Caki2 (cell line): ENCODE data around the gene TOB2. TPM values are rescaled to one million over a fixed set of nuclear protein-coding genes. Genes with fewer than 3 reads are reported as not detected.
A peak's percentile ranks its signal among the peaks of the same experiment; 100 is the strongest.

ENCODE experiments used
- DNase-seq: peaks from one replicate; pipeline ENCODE4 v3.0.0-alpha.2; 2015; ENCODE audit warnings: low read depth
- in situ Hi-C: cut with HindIII; loops from 2 replicates; pipeline ENCODE4 v1.10.0; 2016; ENCODE audit warnings: low sequenced_read_pairs, low pct_unique_long_range_greater_than_20kb, mixed read lengths
- total RNA-seq: library from RNA; depleted of rRNA; stranded (reverse); fragments of >200 nt; shearing (Covaris generic); gene quantifications from 2 replicates; pipeline ENCODE4 v1.2.3, GENCODE V29; 2014; ENCODE audit warnings: low replicate concordance; rRNA removed

Gene TOB2, protein sequence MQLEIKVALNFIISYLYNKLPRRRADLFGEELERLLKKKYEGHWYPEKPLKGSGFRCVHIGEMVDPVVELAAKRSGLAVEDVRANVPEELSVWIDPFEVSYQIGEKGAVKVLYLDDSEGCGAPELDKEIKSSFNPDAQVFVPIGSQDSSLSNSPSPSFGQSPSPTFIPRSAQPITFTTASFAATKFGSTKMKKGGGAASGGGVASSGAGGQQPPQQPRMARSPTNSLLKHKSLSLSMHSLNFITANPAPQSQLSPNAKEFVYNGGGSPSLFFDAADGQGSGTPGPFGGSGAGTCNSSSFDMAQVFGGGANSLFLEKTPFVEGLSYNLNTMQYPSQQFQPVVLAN
- total RNA-seq: 24.2 and 30.9 TPM in 2 replicates

DNA sequence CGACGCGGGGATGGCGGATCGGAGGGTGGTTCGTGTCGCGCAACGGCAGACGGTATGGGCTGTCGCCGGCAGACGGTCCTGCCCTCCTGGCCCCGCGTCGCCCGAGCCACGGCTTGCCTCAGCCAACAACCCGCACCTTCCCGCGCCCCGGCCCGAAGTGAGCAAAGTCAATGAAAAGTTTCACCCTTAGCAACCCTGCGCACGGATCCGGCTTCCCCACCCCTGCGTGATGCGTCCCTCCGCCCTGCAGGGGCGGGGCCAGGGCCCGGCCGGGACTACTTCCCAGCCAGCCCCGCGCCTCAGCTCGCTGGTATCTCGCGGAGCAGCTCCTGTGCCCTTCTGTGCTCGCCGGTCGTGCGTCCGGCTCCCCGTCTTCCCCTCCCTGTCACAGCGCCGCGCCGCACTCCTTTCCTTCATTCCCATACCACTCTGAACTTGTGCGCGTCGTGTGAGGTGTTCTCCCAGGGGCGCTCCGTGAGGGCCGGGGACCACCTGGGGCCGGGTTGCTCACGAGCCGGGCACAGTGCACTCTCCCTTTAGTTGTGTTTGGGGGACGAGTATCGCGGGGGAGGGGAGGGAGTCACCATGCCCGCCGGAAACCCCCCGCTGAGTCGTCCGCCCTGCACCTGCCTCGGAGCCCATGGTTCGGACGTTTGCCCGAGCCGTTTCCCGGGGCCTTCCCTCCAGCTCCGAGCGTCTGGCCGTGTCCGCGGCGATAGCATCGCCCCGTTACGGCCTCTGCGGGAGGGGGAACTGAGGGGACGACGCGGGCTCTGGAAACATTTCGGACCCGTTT, at the start of gene TOB2:
TOB2 (minus strand) TSS at position 163 of the 796 bp plus-strand sequence. CDS start 9,456 bp downstream, outside the sequence.
- in situ Hi-C loops: no loop called here
- DNase-seq: peak; percentile 95

- no peak for DNase-seq
- in situ Hi-C loops: no loop called here
These were observed 44.9 kb upstream of the TOB2 start for GRCh38 chr22:41491374-41492100.

DNA sequence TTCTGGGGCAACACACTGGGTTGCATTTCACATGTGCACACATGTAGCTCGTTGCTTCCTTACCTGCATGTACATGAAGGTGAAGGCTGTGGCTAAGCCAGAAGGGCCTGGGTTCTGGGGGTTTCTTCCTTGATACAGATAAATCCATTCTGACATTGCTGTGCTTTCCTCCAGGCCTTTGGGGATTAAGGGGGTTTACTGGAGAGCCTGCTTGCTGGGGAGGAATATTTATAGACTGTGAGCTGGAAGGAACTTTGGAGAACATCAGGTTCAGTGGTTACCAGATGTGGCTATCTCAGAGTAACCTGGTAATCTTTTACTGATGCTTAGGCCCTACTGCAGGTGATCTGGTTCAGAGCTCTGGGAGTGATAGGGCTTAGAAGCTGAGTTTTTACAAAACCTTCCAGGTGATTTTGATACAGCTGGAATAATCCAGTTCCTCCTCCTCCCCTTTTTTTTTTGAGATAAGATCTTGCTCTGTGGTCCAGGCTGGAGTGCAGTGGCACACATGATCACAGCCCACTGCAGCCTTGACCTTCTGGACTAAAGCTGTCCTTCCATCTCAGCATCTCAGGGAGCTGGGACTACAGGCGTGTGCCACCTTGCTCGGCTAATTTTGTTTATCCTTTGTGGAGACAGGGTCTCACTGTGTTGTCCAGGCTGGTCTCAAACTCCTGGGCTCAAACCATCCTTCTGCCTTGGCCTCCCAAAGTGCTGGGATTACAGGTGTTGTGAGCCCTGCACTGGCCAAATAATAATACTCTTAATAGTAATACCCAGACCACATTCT, 42.2 kb upstream of the TOB2 start:
- no peak for DNase-seq
- in situ Hi-C loops: no loop called here

GRCh38 chr22:41488076-41488475, 41.5 kb upstream of the TOB2 start:
- no peak for DNase-seq
- in situ Hi-C loops: no loop called here

- in situ Hi-C loops: no loop called here
- no peak for DNase-seq
These were observed 40.7 kb upstream of the TOB2 start for GRCh38 chr22:41487037-41487935.

DNA sequence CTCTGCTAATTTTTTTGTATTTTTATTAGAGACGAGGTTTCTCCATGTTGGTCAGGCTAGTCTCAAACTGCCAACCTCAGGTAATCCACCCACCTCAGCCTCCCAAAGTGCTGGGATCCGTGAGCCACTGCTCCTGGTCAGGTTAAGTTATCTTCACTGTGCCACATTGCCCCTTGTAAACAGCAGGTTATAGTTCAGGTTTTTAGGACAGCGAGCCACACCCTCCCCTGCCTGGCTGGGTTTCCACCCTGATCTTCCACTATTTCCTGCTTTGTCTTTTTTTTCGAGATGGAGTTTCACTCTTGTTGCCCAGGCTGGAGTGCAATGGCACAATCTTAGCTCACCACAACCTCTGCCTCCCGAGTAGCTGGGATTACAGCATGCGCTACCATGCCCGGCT, 38.4 kb upstream of the TOB2 start:
- no peak for DNase-seq
- in situ Hi-C loops: no loop called here

DNA sequence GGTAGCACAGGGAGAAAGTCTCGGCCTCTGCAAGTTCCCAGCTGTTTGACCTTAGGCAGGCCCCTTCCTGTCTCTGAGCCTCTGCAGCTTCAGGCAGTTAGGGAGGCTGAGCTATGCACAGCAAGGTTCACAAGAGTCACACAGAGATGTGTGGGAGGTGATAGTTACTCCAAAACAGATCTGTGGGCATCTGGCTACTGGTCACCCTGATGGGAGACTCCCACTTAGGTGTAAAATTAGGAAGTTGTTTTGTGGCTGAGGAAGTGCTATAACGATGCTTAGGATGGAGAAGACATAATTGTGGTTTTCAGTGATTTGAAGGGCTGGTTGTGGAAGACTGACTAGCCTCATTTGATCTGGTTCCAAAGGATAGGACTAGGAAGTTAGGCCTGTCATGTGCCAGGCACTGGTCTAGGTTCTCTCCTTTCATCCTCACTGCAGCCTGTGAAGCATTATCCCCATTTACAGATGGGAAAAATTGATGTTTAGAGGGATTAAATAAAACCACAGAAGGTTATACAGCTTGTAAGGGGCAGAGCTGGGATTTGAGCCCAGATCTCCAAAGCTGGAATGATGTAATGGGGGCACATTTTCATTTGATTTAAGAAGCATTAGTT, 35.8 kb upstream of the TOB2 start:
- in situ Hi-C loops: no loop called here
- no peak for DNase-seq

DNA sequence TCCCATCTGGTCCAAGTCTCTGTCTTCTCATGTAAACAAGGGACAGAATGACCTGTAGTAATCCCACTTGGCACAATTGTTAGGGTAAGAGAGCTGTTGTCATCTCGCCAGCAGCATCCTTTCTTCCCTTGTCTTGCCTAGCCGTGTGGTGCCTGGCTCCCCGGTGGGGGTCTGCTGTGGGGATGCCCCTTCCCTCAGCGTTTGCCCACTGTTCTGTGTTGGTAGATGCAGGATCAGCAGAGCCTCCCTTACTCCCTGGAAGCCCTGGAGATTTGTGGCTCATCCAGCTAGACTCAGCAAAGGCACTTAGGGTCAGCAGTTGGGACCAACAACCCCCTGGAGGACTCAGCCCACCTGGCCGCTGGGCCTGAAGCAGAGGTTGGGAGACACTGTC, 35.3 kb upstream of the TOB2 start:
- DNase-seq: no peak
- in situ Hi-C loops: no loop called here

DNA sequence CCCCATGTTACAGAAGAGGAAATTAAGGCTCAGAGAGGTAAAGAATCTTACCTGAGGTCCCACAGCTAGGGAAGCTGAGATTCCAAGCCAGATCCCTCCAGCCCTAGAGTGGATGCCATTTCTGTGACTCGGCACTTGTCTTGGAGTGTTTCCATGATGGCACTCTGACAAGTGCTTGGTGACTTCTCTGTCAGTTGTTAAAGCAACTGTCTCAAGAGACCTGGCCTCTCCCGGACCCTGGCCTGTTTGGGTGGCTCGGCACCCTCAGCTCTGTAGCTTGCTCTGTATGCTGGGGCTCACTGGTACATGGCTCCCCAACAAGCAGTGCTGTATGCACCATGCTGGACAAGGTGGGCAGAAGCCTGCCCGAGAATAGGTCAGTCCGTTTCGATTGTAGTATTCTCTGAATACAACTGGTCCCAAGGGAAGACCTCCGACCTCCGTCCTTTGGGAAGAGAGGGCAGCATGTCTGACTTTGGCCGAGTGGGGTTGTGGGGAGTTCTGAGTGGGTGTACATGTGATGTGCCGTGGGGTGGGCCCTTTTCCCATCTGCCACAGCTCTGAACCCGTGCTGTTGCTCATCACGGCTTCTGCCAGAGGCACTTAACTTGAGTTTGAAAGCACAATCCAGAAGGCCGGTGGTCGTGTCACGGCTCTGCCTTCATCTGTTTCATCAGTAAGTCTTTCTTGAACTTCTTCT, 34.7 kb upstream of the TOB2 start:
- in situ Hi-C loops: no loop called here
- no peak for DNase-seq

DNA sequence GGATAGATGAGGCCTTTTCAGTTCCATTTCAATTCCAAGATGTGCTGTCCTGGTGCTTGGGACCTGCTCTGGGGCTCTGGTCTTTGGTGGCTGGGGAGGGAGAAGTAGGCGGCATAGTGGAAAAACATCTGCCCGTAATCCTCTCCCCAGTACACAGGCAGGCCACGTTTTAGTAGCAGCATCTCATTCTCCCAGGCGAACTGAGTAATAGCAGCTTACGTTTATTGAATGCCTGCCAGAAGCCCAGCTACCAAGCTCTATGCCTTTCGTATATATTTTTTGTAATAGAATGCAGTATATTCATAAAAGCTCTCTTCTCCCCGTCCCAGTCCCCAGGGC, 33.8 kb upstream of the TOB2 start:
- in situ Hi-C loops: no loop called here
- no peak for DNase-seq

- peak; percentile 38 for DNase-seq
- in situ Hi-C loops: no loop called here
These were observed 33.2 kb upstream of the TOB2 start for GRCh38 chr22:41479671-41480396.

GRCh38 chr22:41478891-41479521, 32.4 kb upstream of the TOB2 start:
- in situ Hi-C loops: no loop called here
- no peak for DNase-seq

GRCh38 chr22:41478473-41478872, 31.9 kb upstream of the TOB2 start:
- in situ Hi-C loops: no loop called here
- no peak for DNase-seq

DNA sequence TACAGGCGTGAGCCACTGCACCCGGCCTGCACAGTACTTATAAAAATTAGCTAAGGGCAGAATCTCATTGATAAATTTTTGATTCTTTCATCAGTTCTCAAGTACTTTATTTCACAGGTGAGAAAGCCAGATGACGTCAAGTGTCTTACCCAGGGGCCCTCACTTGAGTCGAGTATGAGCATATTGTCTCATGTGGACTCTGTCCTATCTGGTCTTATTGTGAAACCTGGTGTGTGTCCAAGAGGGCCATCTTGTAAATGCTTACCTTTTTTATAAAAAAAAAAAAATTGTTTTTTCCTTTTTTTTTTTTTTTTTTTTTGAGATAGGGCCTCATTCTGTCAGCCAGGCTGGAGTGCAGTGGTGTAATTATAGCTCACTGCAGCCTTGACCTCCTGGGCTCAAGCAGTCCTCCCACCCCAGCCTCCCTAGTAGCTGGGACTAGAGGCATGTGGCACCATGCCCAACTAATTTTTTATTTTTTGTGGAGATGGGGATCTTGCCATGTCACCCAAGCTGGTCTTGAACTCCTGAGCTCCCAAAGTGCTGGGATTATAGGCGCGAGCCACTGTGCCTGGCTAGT, 28.4 kb upstream of the TOB2 start:
- in situ Hi-C loops: no loop called here
- no peak for DNase-seq

- DNase-seq: no peak
- in situ Hi-C loops: no loop called here
These were observed 25.0 kb upstream of the TOB2 start for GRCh38 chr22:41471568-41471967.
